ENCODE data around the gene LIN37.
"Not testable (repeated sequence)": the region's sequence is repeated elsewhere in the genome, so short reads cannot be mapped to it uniquely, and the experiment has no call there.

The LIN37 gene

GRCh38 chr19:35720163-35720524, 28.2 kb upstream of the LIN37 start:
- DNase-seq = no peak

GRCh38 chr19:35720648-35721047, 27.7 kb upstream of the LIN37 start:
- no peak for DNase-seq

- DNase-seq = no peak
Observed at GRCh38 chr19:35721374-35721773, 27.0 kb upstream of the LIN37 start.

- no peak for DNase-seq
Observed at GRCh38 chr19:35722461-35722860, 25.9 kb upstream of the LIN37 start.

GRCh38 chr19:35722897-35723296, 25.5 kb upstream of the LIN37 start:
- DNase-seq = no peak

GRCh38 chr19:35723671-35724070, 24.7 kb upstream of the LIN37 start:
- no peak for DNase-seq

GRCh38 chr19:35724132-35724531, 24.2 kb upstream of the LIN37 start:
- not testable (repeated sequence) for DNase-seq

GRCh38 chr19:35724560-35724959, 23.8 kb upstream of the LIN37 start:
- DNase-seq = no peak

GRCh38 chr19:35725216-35725861, 23.0 kb upstream of the LIN37 start:
- DNase-seq = no peak

- DNase-seq = no peak
Observed at GRCh38 chr19:35727053-35727955, 21.1 kb upstream of the LIN37 start.

- no peak for DNase-seq
Observed at GRCh38 chr19:35727956-35728706, 20.2 kb upstream of the LIN37 start.

GRCh38 chr19:35729021-35729420, 19.4 kb upstream of the LIN37 start:
- no peak for DNase-seq

GRCh38 chr19:35729763-35730162, 18.6 kb upstream of the LIN37 start:
- no peak for DNase-seq

GRCh38 chr19:35730326-35730725, 18.1 kb upstream of the LIN37 start:
- DNase-seq = no peak

- DNase-seq = no peak
Observed at GRCh38 chr19:35731353-35731752, 17.0 kb upstream of the LIN37 start.

GRCh38 chr19:35731779-35732405, 16.5 kb upstream of the LIN37 start:
- DNase-seq = no peak

- no peak for DNase-seq
Observed at GRCh38 chr19:35732540-35733179, 15.7 kb upstream of the LIN37 start.

GRCh38 chr19:35733180-35734125, 14.9 kb upstream of the LIN37 start:
- no peak for DNase-seq

- DNase-seq = no peak
Observed at GRCh38 chr19:35734273-35734672, 14.1 kb upstream of the LIN37 start.

- no peak for DNase-seq
Observed at GRCh38 chr19:35734889-35735288, 13.5 kb upstream of the LIN37 start.
